ENCODE measurements around the gene TEKT3.

DNA sequence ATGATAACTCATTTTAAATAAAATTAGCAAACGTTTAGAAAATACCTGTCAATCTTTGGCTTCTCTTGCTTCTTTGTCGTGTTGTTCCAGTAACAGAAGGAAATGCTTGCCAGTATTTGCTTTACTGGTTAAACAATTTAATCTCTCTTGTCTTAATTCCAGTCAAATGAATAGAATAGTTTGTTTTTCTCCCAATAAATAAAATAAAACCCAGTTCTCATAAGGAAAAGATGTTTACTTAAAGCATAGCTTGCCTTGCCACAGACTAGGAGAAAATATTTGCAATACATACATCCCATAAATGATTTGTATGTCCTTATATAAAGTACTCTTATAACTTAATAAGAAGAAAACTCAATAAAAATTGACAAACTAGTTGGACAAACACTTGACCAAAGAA is 43.9 kb upstream of the TEKT3 start:
- TF ChIP-seq, protein P1, sequence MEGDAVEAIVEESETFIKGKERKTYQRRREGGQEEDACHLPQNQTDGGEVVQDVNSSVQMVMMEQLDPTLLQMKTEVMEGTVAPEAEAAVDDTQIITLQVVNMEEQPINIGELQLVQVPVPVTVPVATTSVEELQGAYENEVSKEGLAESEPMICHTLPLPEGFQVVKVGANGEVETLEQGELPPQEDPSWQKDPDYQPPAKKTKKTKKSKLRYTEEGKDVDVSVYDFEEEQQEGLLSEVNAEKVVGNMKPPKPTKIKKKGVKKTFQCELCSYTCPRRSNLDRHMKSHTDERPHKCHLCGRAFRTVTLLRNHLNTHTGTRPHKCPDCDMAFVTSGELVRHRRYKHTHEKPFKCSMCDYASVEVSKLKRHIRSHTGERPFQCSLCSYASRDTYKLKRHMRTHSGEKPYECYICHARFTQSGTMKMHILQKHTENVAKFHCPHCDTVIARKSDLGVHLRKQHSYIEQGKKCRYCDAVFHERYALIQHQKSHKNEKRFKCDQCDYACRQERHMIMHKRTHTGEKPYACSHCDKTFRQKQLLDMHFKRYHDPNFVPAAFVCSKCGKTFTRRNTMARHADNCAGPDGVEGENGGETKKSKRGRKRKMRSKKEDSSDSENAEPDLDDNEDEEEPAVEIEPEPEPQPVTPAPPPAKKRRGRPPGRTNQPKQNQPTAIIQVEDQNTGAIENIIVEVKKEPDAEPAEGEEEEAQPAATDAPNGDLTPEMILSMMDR (IDR thresholded peaks at IDR 0.05; ENCODE audit: low read length): no peak
- no peak for TF ChIP-seq EZH2 (IDR thresholded peaks at IDR 0.05; ENCODE audit: borderline replicate concordance, low read length)
